HG03095 (cell line): ENCODE data around the gene PER1.
A peak's percentile ranks its signal among the peaks of the same experiment; 100 is the strongest.

ENCODE experiments used
- ATAC-seq: cut with Tn5 transposase; IDR thresholded peaks from one replicate; pipeline ENCODE4 v1.9.1; 2021; ENCODE audit warnings: moderate library complexity; ENCODE audit not compliant: unreplicated experiment

PER1 gene, protein sequence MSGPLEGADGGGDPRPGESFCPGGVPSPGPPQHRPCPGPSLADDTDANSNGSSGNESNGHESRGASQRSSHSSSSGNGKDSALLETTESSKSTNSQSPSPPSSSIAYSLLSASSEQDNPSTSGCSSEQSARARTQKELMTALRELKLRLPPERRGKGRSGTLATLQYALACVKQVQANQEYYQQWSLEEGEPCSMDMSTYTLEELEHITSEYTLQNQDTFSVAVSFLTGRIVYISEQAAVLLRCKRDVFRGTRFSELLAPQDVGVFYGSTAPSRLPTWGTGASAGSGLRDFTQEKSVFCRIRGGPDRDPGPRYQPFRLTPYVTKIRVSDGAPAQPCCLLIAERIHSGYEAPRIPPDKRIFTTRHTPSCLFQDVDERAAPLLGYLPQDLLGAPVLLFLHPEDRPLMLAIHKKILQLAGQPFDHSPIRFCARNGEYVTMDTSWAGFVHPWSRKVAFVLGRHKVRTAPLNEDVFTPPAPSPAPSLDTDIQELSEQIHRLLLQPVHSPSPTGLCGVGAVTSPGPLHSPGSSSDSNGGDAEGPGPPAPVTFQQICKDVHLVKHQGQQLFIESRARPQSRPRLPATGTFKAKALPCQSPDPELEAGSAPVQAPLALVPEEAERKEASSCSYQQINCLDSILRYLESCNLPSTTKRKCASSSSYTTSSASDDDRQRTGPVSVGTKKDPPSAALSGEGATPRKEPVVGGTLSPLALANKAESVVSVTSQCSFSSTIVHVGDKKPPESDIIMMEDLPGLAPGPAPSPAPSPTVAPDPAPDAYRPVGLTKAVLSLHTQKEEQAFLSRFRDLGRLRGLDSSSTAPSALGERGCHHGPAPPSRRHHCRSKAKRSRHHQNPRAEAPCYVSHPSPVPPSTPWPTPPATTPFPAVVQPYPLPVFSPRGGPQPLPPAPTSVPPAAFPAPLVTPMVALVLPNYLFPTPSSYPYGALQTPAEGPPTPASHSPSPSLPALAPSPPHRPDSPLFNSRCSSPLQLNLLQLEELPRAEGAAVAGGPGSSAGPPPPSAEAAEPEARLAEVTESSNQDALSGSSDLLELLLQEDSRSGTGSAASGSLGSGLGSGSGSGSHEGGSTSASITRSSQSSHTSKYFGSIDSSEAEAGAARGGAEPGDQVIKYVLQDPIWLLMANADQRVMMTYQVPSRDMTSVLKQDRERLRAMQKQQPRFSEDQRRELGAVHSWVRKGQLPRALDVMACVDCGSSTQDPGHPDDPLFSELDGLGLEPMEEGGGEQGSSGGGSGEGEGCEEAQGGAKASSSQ (N-terminal part only)

DNA sequence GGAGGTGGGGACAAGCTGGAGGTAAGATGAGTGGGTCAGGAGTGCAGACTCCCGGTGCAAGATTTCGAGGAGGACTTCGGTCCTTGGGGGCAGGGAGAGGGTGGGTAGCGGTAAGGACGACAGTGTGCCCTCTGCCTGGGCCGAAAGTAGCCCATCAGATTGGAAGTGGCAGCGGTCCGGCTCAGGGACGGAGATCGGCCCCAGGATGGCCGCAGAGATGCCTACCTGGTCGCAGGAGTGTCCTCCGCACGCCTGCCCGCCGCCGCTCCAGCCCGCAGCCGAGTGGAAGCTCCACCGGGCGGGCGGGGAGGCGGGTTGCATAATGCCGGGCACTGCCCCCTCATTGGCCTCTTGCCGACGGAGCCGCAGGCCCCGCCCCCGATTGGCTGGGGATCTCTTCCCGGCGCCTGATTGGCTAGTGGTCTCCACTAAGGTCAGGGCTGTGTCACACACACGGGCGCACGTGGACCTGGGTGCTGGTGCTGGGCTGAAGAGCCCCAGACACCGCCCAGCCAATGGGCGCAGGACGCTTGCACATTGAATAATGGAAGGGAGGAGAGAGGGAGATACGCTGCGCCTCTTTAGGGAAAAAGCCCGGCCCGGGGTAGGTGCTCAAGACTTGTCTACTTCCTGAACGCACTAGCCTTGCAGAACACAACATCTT lies at the start of gene PER1:
Gene PER1 (minus strand): TSS at position 293 of the 664 bp plus-strand sequence. CDS start 1,698 bp downstream, outside the sequence.
- peak; percentile 25 for ATAC-seq

DNA sequence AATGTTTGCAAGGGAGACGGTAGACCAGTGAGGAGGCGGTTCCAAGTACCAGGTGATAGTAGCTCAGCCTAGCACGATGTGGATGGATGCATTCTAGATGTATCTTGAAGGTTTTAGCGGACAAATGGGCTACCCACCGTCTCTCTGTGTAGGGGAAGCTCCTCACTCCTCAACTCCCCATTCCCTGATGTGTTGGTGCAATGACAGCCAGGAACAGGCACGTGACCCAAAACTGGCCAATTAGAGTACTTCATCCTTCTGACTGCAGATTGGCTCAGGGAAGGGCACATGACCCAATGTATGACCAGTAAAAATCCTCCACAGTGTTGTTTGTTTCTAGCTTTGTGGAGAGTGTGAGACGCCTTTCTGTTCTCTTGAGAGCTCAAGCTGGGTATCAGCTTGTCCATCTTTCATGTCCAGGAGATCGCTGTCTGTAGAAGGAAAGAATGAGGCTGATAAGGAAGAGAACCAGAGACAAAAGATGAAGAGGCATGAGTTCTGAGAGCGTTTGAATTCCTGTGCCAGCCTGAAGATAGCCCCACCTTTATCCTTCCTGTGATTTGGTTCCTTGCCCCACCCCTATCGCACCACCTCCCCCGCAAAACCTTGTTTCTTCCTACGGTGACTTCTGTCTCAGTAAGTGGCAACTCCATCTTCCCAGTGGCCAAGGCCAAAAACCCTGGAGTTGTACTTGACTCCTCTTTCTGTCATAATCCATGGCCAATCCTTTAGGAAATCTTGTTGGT lies 40.0 kb upstream of the PER1 start:
- ATAC-seq: no peak

DNA sequence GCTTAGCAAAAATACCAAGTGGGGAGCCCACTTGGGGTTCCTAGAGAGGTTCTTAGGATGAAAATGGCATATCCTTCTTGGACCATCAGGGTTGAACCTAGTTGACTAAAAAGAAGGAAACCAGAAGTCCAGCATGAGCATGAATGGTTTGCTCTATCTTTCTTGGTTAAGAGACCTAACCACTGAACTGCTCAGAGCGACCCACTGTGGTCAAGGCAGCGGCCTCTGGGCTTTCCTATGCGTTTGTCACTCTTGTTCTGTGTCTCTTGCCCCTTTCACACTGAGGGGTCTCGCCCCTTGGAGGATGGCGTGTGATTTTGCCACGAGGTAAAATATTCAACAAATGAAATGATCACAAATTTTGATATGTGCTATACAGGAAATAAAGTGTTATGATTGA lies 38.3 kb upstream of the PER1 start:
- no peak for ATAC-seq

DNA sequence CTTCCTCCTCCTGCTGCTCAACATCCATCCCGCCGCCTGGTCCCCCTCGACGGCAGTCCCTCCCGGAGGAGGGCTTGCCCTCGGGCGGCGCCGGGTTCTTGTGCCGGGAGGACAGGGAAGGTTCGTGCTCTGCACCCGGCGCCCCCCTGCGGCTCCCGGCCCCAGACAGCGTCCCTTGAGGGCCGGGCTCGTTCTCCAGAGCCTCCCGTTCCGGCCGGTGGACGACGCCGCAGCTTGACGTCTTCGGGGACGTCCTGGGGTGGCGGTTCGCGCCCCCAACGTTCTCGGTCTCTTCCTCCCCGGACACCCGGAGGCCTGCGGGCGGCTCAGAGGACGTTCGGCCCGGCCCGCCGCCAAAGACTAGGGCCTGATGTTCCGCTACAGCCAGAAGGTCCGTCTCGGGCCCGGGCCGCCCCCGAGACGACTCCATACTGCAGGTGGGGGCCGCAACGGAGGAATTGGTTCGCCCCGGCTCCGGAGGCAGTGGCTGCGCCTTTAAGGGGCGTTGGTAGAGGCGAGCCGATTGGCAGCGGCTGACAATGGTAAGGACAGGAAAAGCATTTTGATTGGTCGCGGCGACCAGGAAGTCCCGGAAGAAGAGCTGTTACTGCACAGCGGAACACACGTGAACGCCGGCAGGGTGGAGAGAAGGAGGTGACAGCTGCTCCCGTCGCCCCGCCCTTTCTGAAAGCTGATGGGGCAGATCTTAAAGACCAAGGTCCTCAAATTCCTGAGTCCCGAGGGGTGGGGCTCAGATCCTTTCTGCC lies 37.7 kb upstream of the PER1 start, which contains the start of gene BORCS6:
Gene BORCS6 (minus strand): TSS at position 470 of the 767 bp plus-strand sequence. CDS start 40 bp downstream, at position 430.
- ATAC-seq: peak; percentile 44

DNA sequence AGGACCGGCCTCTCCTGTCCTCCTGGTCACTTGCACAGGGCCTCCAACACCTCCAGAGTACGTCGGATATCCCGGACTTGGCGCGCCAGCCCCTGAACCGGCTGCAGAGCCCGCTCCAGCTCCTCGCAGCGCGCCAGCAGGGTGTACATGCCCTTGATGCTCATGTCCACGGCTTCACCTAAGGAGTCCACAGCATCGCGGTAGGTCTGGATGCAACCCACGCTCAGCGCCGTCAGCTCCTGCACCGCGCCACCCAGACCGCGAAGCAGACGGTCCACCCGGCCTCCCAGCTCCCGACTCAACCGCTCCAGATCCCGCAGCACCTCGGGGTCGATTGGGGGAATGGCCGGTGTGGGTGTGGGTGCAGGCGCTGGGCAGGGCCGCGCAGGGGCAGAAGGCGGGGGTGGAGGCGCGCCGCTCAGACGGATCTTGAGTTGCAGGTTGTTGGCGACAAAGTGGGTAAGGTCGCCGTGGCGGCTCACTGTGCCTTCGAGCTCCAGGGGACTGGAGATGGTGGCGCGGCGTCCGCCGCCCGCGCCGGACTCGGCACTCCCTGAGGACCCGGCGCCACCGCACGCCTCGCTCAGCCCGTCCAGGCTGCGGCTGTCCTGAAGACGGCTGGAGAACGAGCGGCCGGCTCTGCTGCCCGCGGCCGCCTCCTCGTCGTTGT lies 37.0 kb upstream of the PER1 start:
- ATAC-seq: no peak

DNA sequence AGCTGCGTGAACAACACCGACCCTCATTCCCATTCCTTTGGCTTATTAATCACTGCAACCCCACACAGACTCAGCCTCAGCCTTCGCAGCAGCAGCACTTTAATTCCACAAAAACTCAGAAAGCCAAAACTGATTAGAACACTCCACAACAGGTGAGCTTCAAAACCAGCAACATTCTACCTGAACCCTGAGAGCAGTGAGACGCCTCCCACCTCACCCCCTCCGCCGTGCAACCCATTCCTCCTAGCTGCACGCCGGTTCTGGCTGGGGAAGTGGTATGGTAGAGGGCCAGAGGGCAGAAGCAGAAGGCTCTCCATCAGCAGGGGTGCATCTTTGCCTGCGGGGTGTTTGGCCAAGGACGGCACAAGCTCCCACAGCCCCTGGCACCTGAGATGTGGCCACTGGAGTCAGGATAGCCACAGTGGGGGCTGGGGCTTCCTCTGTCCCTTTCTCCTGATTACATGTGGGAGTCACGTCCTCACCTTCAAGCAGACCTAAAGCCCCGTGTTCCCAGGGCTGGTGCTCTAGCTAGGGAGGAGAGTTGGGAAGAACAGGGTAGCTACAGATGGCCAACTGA lies 36.1 kb upstream of the PER1 start:
- ATAC-seq: no peak

DNA sequence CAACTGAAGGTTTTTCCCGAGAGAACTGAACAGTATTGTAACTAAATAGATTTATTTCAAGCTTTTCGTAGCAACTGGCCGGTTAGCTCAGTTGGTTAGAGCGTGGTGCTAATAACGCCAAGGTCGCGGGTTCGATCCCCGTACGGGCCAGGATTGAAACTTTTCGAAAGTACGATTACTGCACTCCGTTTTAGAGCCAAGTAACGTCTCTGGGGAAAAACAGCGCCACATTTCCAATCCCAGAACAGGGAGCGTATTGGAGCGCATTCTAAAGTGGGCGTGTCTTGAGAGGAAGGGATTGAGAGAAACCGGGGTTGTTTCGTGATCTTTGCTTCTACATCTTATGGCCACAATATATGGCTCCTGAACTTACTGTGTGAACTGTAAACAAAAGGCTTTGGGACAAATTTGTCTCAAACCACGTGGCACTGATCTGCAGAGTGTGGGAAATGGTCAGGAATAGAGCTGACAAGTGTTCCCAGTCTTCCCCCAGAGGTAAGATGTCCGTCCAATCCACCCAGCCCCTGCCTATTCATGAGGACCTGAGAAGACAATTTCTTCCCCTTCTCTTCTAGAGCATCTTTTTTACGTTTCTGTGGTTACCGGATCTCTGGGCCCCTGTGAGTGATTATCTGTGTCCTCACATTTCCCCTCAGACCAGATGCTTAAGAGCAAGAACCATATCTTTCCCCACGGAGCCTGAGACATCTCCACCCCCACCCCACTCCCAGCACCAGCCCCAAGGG lies 35.5 kb upstream of the PER1 start:
- ATAC-seq: no peak

DNA sequence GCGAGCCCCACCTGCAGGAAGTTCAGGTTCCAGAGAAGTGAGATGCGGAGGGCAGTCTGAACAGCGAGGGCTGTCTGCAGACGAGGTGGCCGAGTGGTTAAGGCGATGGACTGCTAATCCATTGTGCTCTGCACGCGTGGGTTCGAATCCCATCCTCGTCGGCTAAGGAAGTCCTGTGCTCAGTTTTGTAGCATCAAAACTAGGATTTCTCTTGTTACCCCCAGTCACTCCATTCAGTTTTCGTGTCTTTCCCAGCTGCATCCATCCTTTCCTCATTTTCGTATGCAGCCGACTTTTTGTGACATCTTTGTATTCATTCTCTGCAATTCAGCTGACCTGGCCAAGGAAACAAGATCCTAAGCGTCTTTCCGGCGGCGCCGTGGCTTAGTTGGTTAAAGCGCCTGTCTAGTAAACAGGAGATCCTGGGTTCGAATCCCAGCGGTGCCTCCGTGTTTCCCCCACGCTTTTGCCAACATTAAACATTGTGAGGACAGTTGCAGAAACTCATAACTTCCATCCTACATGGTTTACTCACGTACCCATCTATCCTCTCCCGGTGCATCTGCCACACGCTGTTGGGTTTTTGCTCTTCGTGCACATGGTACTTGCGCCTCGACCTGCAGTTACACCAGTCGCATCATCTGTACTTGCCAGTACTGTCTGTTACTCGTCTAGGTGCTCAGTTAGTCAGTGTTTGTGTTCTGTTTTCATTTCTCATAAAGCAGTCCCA lies 34.7 kb upstream of the PER1 start:
- no peak for ATAC-seq

DNA sequence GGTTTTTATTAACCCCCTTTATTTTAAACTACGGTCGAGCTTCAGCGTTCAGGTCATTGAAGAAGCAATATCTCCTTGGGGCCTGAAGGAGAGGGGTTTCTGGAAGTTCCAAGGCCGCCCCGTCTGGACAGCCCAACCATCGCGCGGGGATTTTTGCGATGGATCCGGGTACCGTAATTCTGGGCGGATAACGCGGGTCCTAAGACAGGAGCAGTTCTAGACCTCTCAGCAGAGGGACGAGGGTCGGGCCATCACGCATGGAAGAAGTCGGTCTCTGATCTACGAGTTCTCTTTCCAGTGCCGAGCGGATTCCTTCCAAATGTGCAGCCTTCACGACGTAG lies 34.2 kb upstream of the PER1 start:
- no peak for ATAC-seq

DNA sequence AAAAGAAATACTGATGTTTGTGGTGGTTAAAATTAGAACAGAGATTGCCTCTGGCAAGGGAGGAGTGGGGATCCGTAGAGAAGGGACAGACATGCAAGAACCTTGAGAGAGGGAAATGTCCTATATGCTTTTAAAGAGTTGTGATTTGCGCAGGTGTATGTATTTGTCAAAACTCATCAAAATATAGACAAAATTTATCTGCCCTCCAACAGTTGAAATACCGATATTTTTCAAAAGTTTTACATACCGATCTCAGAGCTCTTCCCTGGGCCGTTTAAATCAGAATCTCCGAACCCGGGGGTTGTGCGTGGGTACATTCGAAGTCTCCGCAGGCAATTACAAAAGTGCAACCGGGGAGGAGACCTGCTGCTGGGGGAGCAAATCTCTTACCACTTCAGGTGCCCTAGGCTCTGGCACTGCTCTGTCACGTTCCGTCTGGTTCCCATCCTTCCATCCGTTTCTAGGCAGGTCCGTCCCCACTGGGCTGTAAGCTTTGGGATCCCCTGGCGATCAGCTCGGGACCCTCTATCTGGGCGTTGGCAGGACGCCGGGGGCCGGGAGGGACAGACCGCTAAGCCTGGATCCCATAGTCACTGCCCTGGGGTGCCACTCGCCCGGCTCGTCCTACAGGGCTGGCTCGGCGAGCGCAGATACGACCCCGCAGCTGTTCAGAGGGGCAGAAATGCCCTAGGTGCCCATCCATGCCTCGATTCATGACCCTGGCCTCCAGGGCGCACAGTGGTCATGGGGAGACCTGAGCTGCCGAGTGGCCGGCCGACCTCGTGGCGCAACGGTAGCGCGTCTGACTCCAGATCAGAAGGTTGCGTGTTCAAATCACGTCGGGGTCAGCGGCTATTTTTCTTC lies 33.6 kb upstream of the PER1 start:
- ATAC-seq: no peak

DNA sequence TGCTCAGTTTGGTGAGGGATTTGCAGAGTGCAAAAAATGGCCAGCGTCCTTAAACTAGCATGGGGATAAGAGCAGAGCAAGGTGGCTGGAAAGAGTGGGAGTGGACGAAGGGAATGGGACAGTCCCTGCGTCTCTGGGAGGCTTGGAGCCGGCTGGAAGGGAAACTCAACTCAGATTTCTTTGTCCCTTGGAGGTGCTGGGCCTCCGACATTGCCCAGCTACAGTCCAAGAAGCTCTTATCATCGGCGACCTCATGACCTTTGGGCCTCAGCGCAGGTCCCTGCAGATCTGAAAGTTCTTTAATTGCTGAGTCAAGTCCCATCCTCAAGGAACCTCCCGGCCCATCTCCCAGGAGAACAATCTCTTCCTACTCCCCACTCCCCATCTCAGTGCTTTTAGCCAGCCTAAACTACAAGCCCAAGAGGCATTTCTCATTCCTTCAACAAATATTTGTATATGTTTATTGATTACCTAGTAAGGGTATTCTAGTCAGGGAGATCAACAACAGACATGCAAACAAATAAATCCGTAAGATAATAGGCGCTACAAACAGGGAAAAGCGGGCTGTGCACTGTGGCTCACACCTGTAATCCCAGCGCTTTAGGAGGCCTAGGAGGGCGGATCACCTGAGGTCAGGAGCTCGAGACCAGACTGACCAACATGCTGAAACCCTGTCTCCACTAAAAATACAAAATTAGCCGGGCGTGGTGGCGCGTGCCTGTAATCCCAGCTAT lies 25.0 kb upstream of the PER1 start:
- no peak for ATAC-seq

DNA sequence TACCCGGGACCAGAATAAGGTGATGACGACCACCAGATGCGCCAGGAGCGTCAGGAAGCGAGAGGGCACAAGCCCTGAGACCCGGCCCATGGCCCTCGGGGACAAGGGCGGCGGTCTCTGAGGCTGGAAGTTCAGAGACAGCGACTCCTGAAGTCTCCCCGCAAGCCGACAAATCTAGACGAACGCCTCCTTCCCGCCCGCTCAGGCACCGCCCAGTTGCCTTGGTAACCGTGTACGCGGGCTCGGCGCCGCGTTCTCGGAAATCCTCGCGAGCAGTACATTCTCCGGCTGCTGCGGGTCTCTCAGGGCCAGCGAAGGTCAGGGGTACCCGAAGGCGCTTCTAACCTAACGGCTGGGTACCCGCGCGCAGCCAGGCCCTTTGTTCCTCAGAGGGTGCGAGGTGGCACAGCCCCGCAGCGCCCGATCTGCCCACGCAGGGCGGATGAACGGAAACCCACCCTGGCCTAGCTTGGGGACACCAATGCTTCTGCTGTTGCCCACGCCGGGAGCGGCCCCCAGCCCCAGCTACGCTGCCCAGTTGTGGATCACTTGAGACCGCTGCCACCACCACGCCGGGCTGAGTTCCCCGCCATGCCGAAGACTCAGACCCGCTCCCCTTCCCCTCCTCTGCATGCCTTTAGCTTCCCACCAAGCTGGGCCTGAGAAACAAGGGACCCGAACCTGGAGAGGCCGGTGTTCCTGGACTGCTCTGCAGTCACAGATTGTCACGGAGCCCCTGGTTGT lies 24.2 kb upstream of the PER1 start, which contains the start of gene TMEM107:
Gene TMEM107 (minus strand): TSS at position 184 of the 744 bp plus-strand sequence. CDS start 94 bp downstream, at position 90.
- peak; percentile 40 for ATAC-seq

DNA sequence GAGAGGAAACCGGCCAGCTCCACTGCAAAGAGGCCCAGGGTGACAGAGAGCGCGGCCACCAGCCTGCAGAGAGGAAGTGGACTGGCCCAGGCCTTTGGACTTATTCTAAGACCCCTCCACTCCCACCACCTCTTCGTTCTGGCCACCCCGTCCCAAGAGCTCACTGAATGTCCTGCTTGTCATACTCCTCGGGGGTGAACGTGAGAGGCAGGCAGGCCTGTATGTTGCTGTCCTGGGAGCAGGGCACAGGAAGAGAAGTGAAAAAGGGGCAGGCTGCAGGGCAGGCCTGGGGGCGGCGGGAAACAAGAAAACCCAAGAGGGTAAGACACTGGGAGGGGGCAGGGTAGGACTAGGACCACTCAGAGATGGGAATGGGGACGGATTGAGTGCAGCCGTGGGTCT lies 23.6 kb upstream of the PER1 start:
- ATAC-seq: peak; percentile 10

DNA sequence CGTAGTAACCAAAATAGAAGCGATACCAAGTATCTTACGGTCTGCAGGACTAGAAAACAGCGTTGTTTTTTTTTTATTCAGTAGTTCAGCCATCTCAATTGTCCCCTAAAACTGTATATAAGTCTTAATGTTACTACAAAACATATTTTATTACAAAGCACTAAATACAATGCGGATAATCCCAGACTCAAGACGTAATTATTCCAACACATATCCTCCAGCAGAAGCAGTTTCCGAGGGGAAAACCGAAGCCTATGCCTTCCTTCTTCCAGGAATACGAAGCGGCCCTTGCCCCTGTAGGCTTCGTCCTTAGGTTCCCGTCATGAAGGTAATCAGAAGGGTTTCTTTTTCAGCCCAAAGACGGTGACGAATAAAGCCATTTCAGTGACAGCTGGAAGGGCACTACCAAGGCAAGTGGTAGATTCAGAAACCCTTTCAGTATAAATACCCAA lies 21.7 kb upstream of the PER1 start:
- ATAC-seq: no peak
